HUES6 (cell line): ENCODE data around the gene SFSWAP.
"Not testable (repeated sequence)": the region's sequence is repeated elsewhere in the genome, so short reads cannot be mapped to it uniquely, and the experiment has no call there.

Source experiments
- H3K27ac ChIP-seq: 2 replicates; pipeline ENCODE4 v1.7.0; 2013; ENCODE audit warnings: low read depth, mild to moderate bottlenecking, low read length, inconsistent platforms
- H3K27me3 ChIP-seq: 2 replicates; pipeline ENCODE4 v1.6.1; 2013; ENCODE audit warnings: low read length; ENCODE audit not compliant: control insufficient read depth, insufficient read depth
- H3K36me3 ChIP-seq: 2 replicates; pipeline ENCODE4 v1.6.1; 2013; ENCODE audit warnings: low read length; ENCODE audit not compliant: control insufficient read depth, insufficient read depth
- H3K4me1 ChIP-seq: 2 replicates; pipeline ENCODE4 v1.6.1; 2013; ENCODE audit warnings: low read length; ENCODE audit not compliant: control insufficient read depth, insufficient read depth
- H3K4me3 ChIP-seq: 2 replicates; pipeline ENCODE4 v1.5.1; 2013; ENCODE audit warnings: low read depth, low read length
- H3K9ac ChIP-seq: one replicate; pipeline ENCODE4 v1.6.1; 2013; ENCODE audit warnings: mild to moderate bottlenecking, low read length
- H3K9me3 ChIP-seq: 2 replicates; pipeline ENCODE4 v1.6.1; 2013; ENCODE audit warnings: low read depth, low read length; ENCODE audit not compliant: control insufficient read depth, insufficient read depth

Gene SFSWAP

GRCh38 chr12:131765961-131766360 lies 55.1 kb downstream of the SFSWAP start:
- H3K27ac ChIP-seq, result no peak overlapping the region
- H3K9me3 ChIP-seq, result no peaks in the 10 kb centered on the region
- H3K4me3 ChIP-seq, result no peak overlapping the region
- H3K9ac ChIP-seq, result no peak overlapping the region
- peaks cover 78% of the 10 kb centered on the region for H3K36me3 ChIP-seq
- no peaks in the 10 kb centered on the region for H3K27me3 ChIP-seq
- no peaks in the 10 kb centered on the region; the same call in 1 of the 2 replicates for H3K4me1 ChIP-seq

GRCh38 chr12:131766382-131767107 lies 55.7 kb downstream of the SFSWAP start:
- Histone ChIP-seq H3K27ac (no peak overlapping the region), H3K9me3 (no peaks in the 10 kb centered on the region), H3K27me3 (no peaks in the 10 kb centered on the region), H3K4me1 (peaks cover 4% of the 10 kb centered on the region; the same call in 1 of the 2 replicates), H3K9ac (no peak overlapping the region), H3K36me3 (peaks cover 77% of the 10 kb centered on the region), H3K4me3 (no peak overlapping the region)

- Histone ChIP-seq H3K36me3 (peaks cover 66% of the 10 kb centered on the region), H3K9me3 (no peaks in the 10 kb centered on the region), H3K4me1 (peaks cover 35% of the 10 kb centered on the region), H3K4me3 (no peak overlapping the region), H3K27me3 (no peaks in the 10 kb centered on the region), H3K27ac (no peak overlapping the region), H3K9ac (no peak overlapping the region)
These were observed 59.2 kb downstream of the SFSWAP start for GRCh38 chr12:131770120-131770519.

- Histone ChIP-seq H3K36me3 (peaks cover 52% of the 10 kb centered on the region), H3K4me1 (peaks cover 46% of the 10 kb centered on the region), H3K27ac (no peak overlapping the region)
These were observed 61.1 kb downstream of the SFSWAP start for GRCh38 chr12:131771965-131772364.

GRCh38 chr12:131773582-131774221 lies 62.8 kb downstream of the SFSWAP start:
- peak overlapping the region; percentile 30; the same call in 1 of the 2 replicates for H3K27ac ChIP-seq
- peak overlapping the region; percentile 58 for H3K9ac ChIP-seq
- H3K36me3 ChIP-seq, result peaks cover 45% of the 10 kb centered on the region
- no peaks in the 10 kb centered on the region for H3K27me3 ChIP-seq
- H3K4me1 ChIP-seq, result peaks cover 46% of the 10 kb centered on the region
- 0 out of 2 replicates have a peak overlapping the region, but pooled peaks have one; percentile 2 for H3K4me3 ChIP-seq
- H3K9me3 ChIP-seq, result no peaks in the 10 kb centered on the region

More at GRCh38 chr12:131771965-131772364, 61.1 kb downstream of the SFSWAP start:
- H3K9ac ChIP-seq, result no peak overlapping the region
- no peaks in the 10 kb centered on the region for H3K9me3 ChIP-seq
- no peaks in the 10 kb centered on the region for H3K27me3 ChIP-seq
- H3K4me3 ChIP-seq, result no peak overlapping the region

GRCh38 chr12:131774576-131775391 lies 63.9 kb downstream of the SFSWAP start:
- Histone ChIP-seq H3K4me1 (peaks cover 46% of the 10 kb centered on the region), H3K9ac (peak overlapping the region; percentile 54)

GRCh38 chr12:131775392-131776236 lies 64.7 kb downstream of the SFSWAP start:
- H3K27me3 ChIP-seq, result no peaks in the 10 kb centered on the region
- no peaks in the 10 kb centered on the region for H3K9me3 ChIP-seq
- peak overlapping the region; percentile 54 for H3K9ac ChIP-seq
- H3K4me3 ChIP-seq, result no peak overlapping the region
- peak overlapping the region; percentile 32; the same call in 1 of the 2 replicates for H3K27ac ChIP-seq
- peaks cover 46% of the 10 kb centered on the region for H3K4me1 ChIP-seq
- H3K36me3 ChIP-seq, result peaks cover 49% of the 10 kb centered on the region

More at GRCh38 chr12:131774576-131775391, 63.9 kb downstream of the SFSWAP start:
- Histone ChIP-seq H3K9me3 (no peaks in the 10 kb centered on the region), H3K27ac (peak overlapping the region; percentile 32; the same call in 1 of the 2 replicates), H3K36me3 (peaks cover 49% of the 10 kb centered on the region), H3K27me3 (no peaks in the 10 kb centered on the region), H3K4me3 (peak overlapping the region; percentile 17; the same call in 1 of the 2 replicates)

GRCh38 chr12:131776237-131776889 lies 65.5 kb downstream of the SFSWAP start:
- Histone ChIP-seq H3K9ac (no peak overlapping the region), H3K4me1 (peaks cover 42% of the 10 kb centered on the region), H3K27ac (no peak overlapping the region), H3K4me3 (no peak overlapping the region), H3K36me3 (peaks cover 45% of the 10 kb centered on the region), H3K9me3 (no peaks in the 10 kb centered on the region), H3K27me3 (no peaks in the 10 kb centered on the region)

- not testable (repeated sequence) for H3K9me3 ChIP-seq, H3K27ac ChIP-seq, H3K9ac ChIP-seq, H3K4me3 ChIP-seq, H3K27me3 ChIP-seq
- peaks cover 39% of the 10 kb centered on the region for H3K4me1 ChIP-seq
- peaks cover 43% of the 10 kb centered on the region for H3K36me3 ChIP-seq
These were observed 66.4 kb downstream of the SFSWAP start for GRCh38 chr12:131777269-131777668.

GRCh38 chr12:131779027-131779426 lies 68.1 kb downstream of the SFSWAP start:
- Histone ChIP-seq H3K9ac (no peak overlapping the region), H3K36me3 (peaks cover 43% of the 10 kb centered on the region), H3K4me1 (peaks cover 26% of the 10 kb centered on the region), H3K27me3 (no peaks in the 10 kb centered on the region), H3K9me3 (no peaks in the 10 kb centered on the region), H3K27ac (no peak overlapping the region), H3K4me3 (no peak overlapping the region)
